Measurements from ENCODE around the gene EFNA5. TPM values are rescaled to one million over a fixed set of nuclear protein-coding genes. Genes with fewer than 3 reads are reported as not detected.

The EFNA5 gene
- polyA plus RNA-seq, 6 donors from 2014 or later: not detected

GRCh38 chr5:107687404-107687803 lies 16.7 kb upstream of the EFNA5 start:
- H3K27me3 Mint-ChIP-seq: peaks cover 6 to 19% (median 17%) of the 10 kb centered on the region in 3 donors
- H3K36me3 Mint-ChIP-seq: no peaks in the 10 kb centered on the region
- no peak overlapping the region for H3K27ac Mint-ChIP-seq
- H3K4me3 Mint-ChIP-seq: no peak overlapping the region
- peaks cover 0 to 13% (median 2%) of the 10 kb centered on the region in 7 donors for H3K9me3 Mint-ChIP-seq
- ATAC-seq (ENCODE audit: low read depth in 2 of 2): no peak
- no peaks in the 10 kb centered on the region for H3K4me1 Mint-ChIP-seq
- no peak for DNase-seq

DNA sequence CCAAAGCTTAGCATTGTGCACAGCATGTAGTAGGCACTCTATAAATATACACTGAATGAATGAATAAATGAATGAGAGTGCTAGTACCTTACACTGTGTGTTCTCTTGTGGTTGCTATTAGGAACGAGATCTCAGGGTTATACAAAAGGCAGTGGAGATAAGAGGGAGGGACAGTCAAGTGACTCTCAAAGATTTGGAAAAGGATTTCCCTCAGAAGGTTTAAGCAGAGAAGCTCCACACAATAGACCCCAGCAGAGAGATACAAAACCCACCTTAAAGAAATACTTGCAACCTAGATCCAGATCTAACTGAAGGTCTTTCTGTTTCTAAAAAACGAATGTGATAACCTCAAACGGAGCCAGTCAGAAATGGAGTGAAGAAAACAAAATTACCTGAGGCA lies 11.8 kb upstream of the EFNA5 start:
- Mint-ChIP-seq H3K36me3 (no peaks in the 10 kb centered on the region), H3K4me1 (no peaks in the 10 kb centered on the region), H3K9me3 (peaks cover 0 to 3% (median 0%) of the 10 kb centered on the region in 7 donors)

GRCh38 chr5:107680799-107681198 lies 10.1 kb upstream of the EFNA5 start:
- Mint-ChIP-seq H3K27ac (no peak overlapping the region), H3K4me1 (no peaks in the 10 kb centered on the region), H3K36me3 (no peaks in the 10 kb centered on the region), H3K9me3 (peaks cover 0 to 3% (median 0%) of the 10 kb centered on the region in 7 donors), H3K27me3 (peaks cover 32 to 38% (median 34%) of the 10 kb centered on the region in 3 donors), H3K4me3 (no peak overlapping the region)
- no peak for DNase-seq
- no peak for ATAC-seq (ENCODE audit: low read depth in 2 of 2)

More for the DNA sequence above, 11.8 kb upstream of the EFNA5 start:
- no peak overlapping the region for H3K27ac Mint-ChIP-seq
- H3K4me3 Mint-ChIP-seq: no peak overlapping the region
- ATAC-seq (ENCODE audit: low read depth in 2 of 2) (no peak), DNase-seq (no peak)
- peaks cover 30 to 34% (median 32%) of the 10 kb centered on the region in 3 donors for H3K27me3 Mint-ChIP-seq

DNA sequence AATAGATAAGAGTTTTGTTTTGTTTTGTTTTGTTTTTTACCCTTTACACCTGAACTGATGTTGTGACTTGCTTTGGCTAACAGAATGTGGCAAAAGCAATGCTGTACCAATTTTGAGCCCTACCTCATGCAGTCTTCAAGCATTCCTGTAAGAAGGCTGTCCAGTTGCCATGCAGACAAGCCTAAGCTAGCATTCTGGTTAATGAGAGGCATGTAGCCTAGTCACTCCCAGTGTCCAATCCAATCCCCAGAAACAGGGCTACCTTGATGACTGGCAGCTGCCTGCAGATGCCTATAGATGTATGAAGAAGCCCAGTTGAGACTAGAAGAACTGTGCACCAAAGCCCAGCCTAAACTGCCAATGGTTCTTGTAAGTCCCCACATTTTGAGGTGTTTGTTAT lies 9.4 kb upstream of the EFNA5 start:
- Mint-ChIP-seq H3K4me1 (no peaks in the 10 kb centered on the region), H3K4me3 (no peak overlapping the region), H3K27ac (no peak overlapping the region), H3K36me3 (no peaks in the 10 kb centered on the region), H3K27me3 (peaks cover 39 to 45% (median 41%) of the 10 kb centered on the region in 3 donors), H3K9me3 (peaks cover 0 to 3% (median 0%) of the 10 kb centered on the region in 7 donors)
- ATAC-seq (ENCODE audit: low read depth in 2 of 2): no peak
- DNase-seq: no peak

DNA sequence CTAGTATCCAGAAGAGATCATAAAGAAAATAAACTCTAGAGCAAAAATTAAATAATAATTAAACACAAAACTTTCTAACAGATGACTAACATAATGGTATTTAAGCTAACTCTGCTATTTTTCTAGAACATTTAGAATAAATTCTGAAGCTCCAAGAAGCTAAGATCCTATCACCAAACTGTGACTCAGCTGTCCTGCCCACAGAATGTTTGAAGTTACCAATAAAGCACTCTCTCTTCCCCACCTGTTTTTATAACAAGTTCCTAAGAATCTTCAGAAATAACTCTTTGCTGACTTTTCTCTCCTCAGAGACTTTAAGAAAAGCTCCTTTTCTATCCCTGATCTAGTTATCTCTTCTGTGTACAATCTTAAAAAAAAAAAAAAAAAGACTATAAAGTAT lies 6.0 kb upstream of the EFNA5 start:
- Mint-ChIP-seq H3K27ac (no peak overlapping the region), H3K4me3 (no peak overlapping the region), H3K36me3 (no peaks in the 10 kb centered on the region), H3K4me1 (peaks cover 12 to 23% (median 17%) of the 10 kb centered on the region in 3 donors), H3K27me3 (peaks cover 50 to 60% (median 52%) of the 10 kb centered on the region in 3 donors), H3K9me3 (peaks cover 0 to 3% (median 0%) of the 10 kb centered on the region in 7 donors)
- no peak for DNase-seq
- no peak for ATAC-seq (ENCODE audit: low read depth in 2 of 2)

DNA sequence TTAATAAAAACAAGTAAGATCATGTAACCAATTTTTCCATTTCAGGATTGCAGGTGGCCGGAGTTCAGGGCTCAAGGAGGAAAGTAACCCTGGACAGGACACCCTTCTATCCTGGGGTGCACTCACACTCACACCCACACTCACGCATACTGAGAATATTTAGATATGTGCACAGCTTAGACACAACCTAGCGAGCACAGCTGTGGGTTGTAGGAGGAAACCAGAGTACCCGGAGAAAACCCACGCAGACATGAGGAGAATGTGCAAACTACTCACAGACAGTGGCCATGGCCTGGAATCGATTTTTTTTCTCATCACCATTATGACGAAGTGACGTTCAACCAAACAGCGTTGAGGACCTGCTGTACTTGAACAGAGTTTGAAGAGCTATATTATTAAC lies 4.5 kb upstream of the EFNA5 start:
- H3K4me1 Mint-ChIP-seq: peaks cover 21 to 37% (median 29%) of the 10 kb centered on the region in 3 donors
- H3K27me3 Mint-ChIP-seq: peaks cover 49 to 67% (median 56%) of the 10 kb centered on the region in 3 donors
- H3K9me3 Mint-ChIP-seq: peaks cover 0 to 5% (median 0%) of the 10 kb centered on the region in 7 donors
- DNase-seq (no peak), ATAC-seq (ENCODE audit: low read depth in 2 of 2) (no peak)
- H3K36me3 Mint-ChIP-seq: no peaks in the 10 kb centered on the region
- H3K4me3 Mint-ChIP-seq: peak overlapping the region in 1 of 8 donors; percentile 18
- no peak overlapping the region for H3K27ac Mint-ChIP-seq

GRCh38 chr5:107674655-107675054 lies 3.9 kb upstream of the EFNA5 start:
- Mint-ChIP-seq H3K4me1 (peaks cover 21 to 39% (median 31%) of the 10 kb centered on the region in 3 donors), H3K36me3 (no peaks in the 10 kb centered on the region), H3K9me3 (peaks cover 0 to 5% (median 0%) of the 10 kb centered on the region in 7 donors), H3K4me3 (no peak overlapping the region), H3K27ac (no peak overlapping the region), H3K27me3 (peaks cover 44 to 66% (median 58%) of the 10 kb centered on the region in 3 donors)
- ATAC-seq (ENCODE audit: low read depth in 2 of 2) (no peak), DNase-seq (no peak)

DNA sequence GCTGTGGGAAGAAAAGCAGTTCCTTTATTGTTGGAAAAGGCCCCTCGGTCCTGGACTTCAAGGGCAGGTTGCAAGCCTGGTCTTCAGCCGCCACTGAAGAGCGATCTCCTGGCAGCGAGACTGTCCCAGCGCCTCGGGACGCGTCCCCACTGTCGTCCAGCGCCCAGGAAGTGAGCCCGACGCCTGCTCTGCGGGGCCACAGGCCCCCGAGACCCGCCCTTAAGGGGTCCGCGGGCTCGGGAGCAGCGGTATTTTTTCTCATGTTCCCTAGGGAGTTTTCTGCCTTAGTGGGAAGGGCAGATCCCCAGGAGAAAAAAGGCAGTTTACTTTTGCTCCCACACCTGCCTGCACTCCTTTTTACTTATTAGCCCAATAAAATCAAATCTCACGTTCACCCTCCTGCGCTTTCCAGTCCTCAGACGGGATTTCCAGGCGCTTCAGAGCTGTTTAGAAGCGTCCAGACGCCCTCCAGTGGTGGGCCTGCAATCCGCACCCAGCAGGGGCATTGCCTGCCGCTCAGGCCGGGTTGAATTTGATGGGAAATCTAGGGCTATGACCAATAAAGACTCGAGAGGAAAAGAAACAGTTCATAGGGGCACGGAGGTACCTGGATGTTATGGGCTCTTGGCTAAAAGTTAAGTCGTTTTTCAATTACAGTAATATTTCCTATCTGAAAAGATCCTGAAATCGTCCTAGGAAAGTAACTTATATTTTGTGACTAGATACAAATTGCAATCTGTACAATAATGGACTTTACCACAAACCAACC lies 2.8 kb upstream of the EFNA5 start:
- ATAC-seq (ENCODE audit: low read depth in 2 of 2): peak; percentile 75 to 76
- Mint-ChIP-seq H3K36me3 (no peaks in the 10 kb centered on the region), H3K4me3 (peak overlapping the region; percentile 73 to 91 (median 88)), H3K4me1 (peaks cover 21 to 43% (median 33%) of the 10 kb centered on the region in 3 donors), H3K27me3 (peaks cover 44 to 75% (median 68%) of the 10 kb centered on the region in 3 donors), H3K27ac (peak overlapping the region in 2 of 6 donors; percentile 56 to 84), H3K9me3 (peaks cover 0 to 5% (median 0%) of the 10 kb centered on the region in 7 donors)
- peak; percentile 28 for DNase-seq

DNA sequence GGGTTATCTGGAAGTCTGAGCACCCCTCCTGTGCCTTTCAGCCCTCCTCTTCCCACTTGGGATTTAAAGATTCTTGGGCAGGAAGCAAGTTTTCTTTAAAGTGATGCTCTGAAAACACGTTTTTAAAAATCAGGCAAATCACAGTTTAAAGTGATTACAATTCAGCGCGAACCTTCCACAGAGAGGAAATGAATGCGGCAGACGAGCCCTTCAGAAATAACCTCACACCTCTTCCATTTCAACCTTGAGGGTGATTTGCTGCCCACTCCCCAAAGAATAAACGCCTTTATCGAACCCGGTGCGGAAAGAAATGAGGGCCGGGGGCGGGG lies 2.3 kb upstream of the EFNA5 start:
- Mint-ChIP-seq H3K27me3 (peaks cover 49 to 81% (median 74%) of the 10 kb centered on the region in 3 donors), H3K4me3 (peak overlapping the region; percentile 73 to 91 (median 88)), H3K27ac (peak overlapping the region in 1 of 6 donors; percentile 52), H3K36me3 (no peaks in the 10 kb centered on the region), H3K4me1 (peaks cover 21 to 43% (median 33%) of the 10 kb centered on the region in 3 donors), H3K9me3 (peaks cover 0 to 5% (median 0%) of the 10 kb centered on the region in 7 donors)
- DNase-seq: no peak
- peak; percentile 8 to 16 for ATAC-seq (ENCODE audit: low read depth in 2 of 2)

DNA sequence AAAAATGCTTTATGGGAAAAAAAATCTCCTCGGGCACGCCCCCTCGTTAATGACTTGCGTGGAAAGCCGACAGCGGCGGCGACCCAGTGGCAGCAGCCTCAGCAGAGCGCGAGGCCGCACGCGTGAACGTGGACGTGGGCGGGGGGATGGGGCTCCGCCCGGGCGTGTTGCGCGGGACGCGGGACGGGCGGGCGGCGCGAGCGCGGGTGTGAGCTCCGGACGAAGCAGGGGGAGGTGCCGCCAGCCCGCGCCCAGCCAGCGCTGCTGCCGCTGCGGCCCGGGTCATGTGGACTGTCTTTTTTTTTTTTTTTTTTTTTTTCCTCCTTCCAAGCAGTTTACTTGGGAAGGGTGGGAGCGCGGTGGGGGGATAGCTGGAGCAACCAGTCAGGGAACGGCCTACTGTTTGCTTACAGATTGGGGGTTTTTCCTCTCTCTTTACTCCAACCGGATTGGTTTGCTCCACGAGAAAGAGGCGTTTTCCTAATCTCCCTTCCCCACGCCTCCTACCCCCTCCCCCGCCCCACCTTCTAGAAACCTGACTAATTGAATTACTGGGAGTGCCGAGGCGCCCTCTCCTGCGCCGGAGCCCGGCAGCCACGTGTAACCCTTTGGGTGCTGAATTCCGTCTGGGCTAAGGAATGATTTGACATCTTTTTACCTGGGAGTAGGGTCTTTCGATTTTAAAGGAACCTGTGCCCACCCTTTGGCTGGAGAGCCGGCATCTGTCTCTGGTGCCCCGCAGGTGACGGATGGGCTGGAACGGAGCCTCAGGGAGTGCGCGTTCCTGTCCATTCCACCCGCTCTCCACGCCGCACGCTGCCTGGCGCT lies 1.7 kb upstream of the EFNA5 start:
- peak overlapping the region; percentile 73 to 91 (median 88) for H3K4me3 Mint-ChIP-seq
- H3K4me1 Mint-ChIP-seq: peaks cover 21 to 43% (median 33%) of the 10 kb centered on the region in 3 donors
- DNase-seq: no peak
- no peaks in the 10 kb centered on the region for H3K36me3 Mint-ChIP-seq
- H3K27ac Mint-ChIP-seq: peak overlapping the region in 2 of 6 donors; percentile 52 to 85
- peaks cover 50 to 81% (median 74%) of the 10 kb centered on the region in 3 donors for H3K27me3 Mint-ChIP-seq
- peak; percentile 24 to 39 for ATAC-seq (ENCODE audit: low read depth in 2 of 2)
- H3K9me3 Mint-ChIP-seq: peaks cover 0 to 5% (median 0%) of the 10 kb centered on the region in 7 donors

DNA sequence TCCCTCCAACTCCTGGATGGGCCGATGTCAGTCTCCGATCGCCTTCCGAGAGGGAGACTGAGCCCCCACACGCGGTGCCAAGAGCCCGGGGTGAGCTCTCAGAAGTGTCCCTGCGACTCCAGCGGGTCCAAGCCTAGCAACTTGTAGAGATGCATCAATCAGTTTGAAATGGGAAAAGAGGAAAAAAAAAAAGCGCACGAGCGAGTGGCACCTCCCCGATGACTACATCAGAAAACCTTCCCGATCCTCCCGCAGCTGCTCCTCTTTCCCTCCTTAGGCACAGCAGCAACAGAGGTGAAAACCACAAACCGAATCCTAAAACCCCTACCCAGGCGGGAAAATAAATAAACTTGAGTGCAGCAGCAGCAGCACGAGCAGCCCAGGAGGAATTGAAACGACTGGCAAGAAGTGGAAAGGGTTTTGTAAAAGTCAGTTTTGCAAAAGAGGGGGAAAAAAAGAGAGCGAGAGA lies 1.0 kb upstream of the EFNA5 start:
- DNase-seq (no peak), ATAC-seq (ENCODE audit: low read depth in 2 of 2) (peak in 1 of 2 donors; percentile 8)
- H3K27ac Mint-ChIP-seq: peak overlapping the region in 2 of 6 donors; percentile 49 to 85
- H3K4me3 Mint-ChIP-seq: peak overlapping the region; percentile 73 to 91 (median 86)
- H3K9me3 Mint-ChIP-seq: peaks cover 0 to 5% (median 0%) of the 10 kb centered on the region in 7 donors
- H3K27me3 Mint-ChIP-seq: peaks cover 50 to 76% (median 74%) of the 10 kb centered on the region in 3 donors
- no peaks in the 10 kb centered on the region for H3K36me3 Mint-ChIP-seq
- H3K4me1 Mint-ChIP-seq: peaks cover 21 to 43% (median 33%) of the 10 kb centered on the region in 3 donors

DNA sequence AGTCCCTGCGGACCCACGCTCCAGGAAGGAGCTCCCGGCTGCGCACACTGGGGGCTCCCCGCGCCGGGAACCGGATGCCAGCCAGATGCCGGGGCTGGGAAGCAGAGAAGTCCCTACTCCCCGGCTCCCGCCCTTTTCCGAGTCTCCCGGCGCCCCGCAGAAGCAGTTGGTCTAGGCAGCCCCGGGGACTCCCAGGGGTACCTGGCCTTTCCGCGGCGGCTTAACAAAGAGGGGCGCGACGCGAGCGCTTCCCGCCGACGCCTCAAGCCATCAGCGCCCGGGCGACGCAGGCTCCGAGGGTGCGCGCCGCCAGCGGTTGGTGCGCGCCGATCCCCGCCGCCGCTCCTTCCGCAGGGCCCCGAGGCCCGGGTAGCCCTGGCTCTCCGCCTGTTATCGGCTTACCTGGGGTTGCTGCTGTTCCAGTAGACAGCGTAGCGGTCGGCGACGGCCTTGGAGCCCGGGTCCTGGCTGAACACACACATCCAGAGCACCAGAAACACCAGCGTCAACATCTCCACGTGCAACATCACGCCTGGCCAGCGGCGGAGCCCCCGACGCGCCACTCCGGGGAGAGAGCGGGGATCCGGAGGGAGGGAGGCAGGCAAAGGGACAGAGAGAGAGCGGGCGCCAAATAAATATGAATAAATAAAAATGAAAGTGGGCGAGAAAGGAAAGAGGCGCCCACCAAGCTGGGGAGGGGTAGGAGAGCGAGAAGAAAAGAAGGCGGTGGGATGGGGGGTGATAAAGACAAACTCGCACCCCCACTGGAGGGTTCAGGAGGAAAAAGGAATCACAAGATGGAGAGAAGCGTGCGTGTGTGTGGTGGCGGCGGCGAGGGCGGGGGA lies 428 bp downstream of the EFNA5 start:
- Mint-ChIP-seq H3K27me3 (peaks cover 45 to 70% (median 70%) of the 10 kb centered on the region in 3 donors), H3K36me3 (no peaks in the 10 kb centered on the region), H3K4me3 (peak overlapping the region; percentile 27 to 91 (median 76)), H3K27ac (no peak overlapping the region), H3K4me1 (peaks cover 21 to 43% (median 33%) of the 10 kb centered on the region in 3 donors), H3K9me3 (peaks cover 0 to 5% (median 0%) of the 10 kb centered on the region in 7 donors)
- ATAC-seq (ENCODE audit: low read depth in 2 of 2) (no peak), DNase-seq (no peak)

Measured in naive B cell (primary cell).